BJ (cell line): ENCODE measurements around the gene SIGMAR1. TPM values are rescaled to one million over a fixed set of nuclear protein-coding genes. Genes with fewer than 3 reads are reported as not detected.
A peak's percentile ranks its signal among the peaks of the same experiment; 100 is the strongest.

Experiments
- CTCF ChIA-PET: fragments of 350-600 bp; formaldehyde crosslinking; extraction: SDS; loops from one replicate; lab custom pipeline; 2021; ENCODE audit warnings: antibody characterized with exemption, inconsistent platforms; lab: Yijun Ruan, JAX
- POLR2A ChIA-PET: fragments of 300-600 bp; sonication (Branson Sonifier 250); formaldehyde crosslinking; extraction: SDS; loops from one replicate; lab custom pipeline; 2021; ENCODE audit warnings: antibody characterized with exemption; lab: Charles Lee
- DNase-seq: peaks from one replicate; pipeline ENCODE4 v3.0.0-alpha.2; 2011; ENCODE audit warnings: low read depth
- H3K27me3 ChIP-seq: 2 replicates; pipeline ENCODE4 v1.6.0; 2011; ENCODE audit warnings: low read length; ENCODE audit not compliant: control insufficient read depth, insufficient read depth
- H3K36me3 ChIP-seq: 2 replicates; pipeline ENCODE4 v1.5.1; 2011; ENCODE audit warnings: low read length; ENCODE audit not compliant: control insufficient read depth, insufficient read depth
- H3K4me3 ChIP-seq: 2 replicates; pipeline ENCODE4 v1.5.1; 2011; ENCODE audit warnings: low read depth, mild to moderate bottlenecking, control low read depth, low read length
- CTCF ChIP-seq: IDR thresholded peaks from 2 replicates; pipeline ENCODE4 v1.5.1; 2011; ENCODE audit warnings: low read depth, mild to moderate bottlenecking, control low read depth, inconsistent platforms, low read length, moderate library complexity; ENCODE audit not compliant: insufficient read depth
- polyA plus RNA-seq: library from polyadenylated mRNA; depleted of rRNA; stranded (reverse); fragments of >200 nt; gene quantifications from 2 replicates; pipeline ENCODE4 v1.2.3, GENCODE V29; 2011

Gene SIGMAR1
- polyA plus RNA-seq, 1 experiment, result 95.5 TPM

GRCh38 chr9:34603610-34604231 lies 33.9 kb downstream of the SIGMAR1 start:
- DNase-seq, result no peak
- Histone ChIP-seq H3K27me3 (peaks cover 4% of the 10 kb centered on the region), H3K4me3 (no peak overlapping the region), H3K36me3 (no peaks in the 10 kb centered on the region)
- CTCF ChIA-PET, result interaction anchor here (0.6 to 4.2 kb wide), 38 partner anchors 8 to 270 kb away, joined by 3 to 40 read pairs (median 4); partner anchors contain the start of genes CNTFR, DCTN3 and RPP25L
- peak; percentile 88 for TF ChIP-seq CTCF
- POLR2A ChIA-PET, result no interaction called here

GRCh38 chr9:34601937-34602573 lies 35.5 kb downstream of the SIGMAR1 start:
- H3K27me3 ChIP-seq, result peaks cover 4% of the 10 kb centered on the region
- no peak for TF ChIP-seq CTCF
- CTCF ChIA-PET, result interaction anchor here (1.0 to 4.2 kb wide), 12 partner anchors 7 to 55 kb away, joined by 3 to 40 read pairs (median 14); partner anchors contain the start of genes ARID3C, DCTN3, GALT and RPP25L
- DNase-seq, result no peak
- H3K4me3 ChIP-seq, result no peak overlapping the region
- POLR2A ChIA-PET, result no interaction called here
- no peaks in the 10 kb centered on the region for H3K36me3 ChIP-seq

- POLR2A ChIA-PET, result no interaction called here
- Histone ChIP-seq H3K27me3 (peaks cover 4% of the 10 kb centered on the region), H3K4me3 (no peak overlapping the region), H3K36me3 (no peaks in the 10 kb centered on the region)
- CTCF ChIA-PET, result interaction anchor here (0.8 to 4.5 kb wide), 5 partner anchors 9 to 99 kb away, joined by 3 to 30 read pairs (median 5); no protein-coding TSS in a partner anchor
- DNase-seq, result no peak
- TF ChIP-seq CTCF, result no peak
These were observed 36.7 kb downstream of the SIGMAR1 start for GRCh38 chr9:34600908-34601307.

GRCh38 chr9:34599546-34599945 lies 38.0 kb downstream of the SIGMAR1 start:
- H3K27me3 ChIP-seq, result peaks cover 1% of the 10 kb centered on the region
- ChIA-PET POLR2A (no interaction called here), CTCF (interaction anchor here (1.0 to 4.5 kb wide), 3 partner anchors 23 to 196 kb away, joined by 4 to 30 read pairs (median 5); no protein-coding TSS in a partner anchor)
- no peak for TF ChIP-seq CTCF
- no peak for DNase-seq
- no peak overlapping the region for H3K4me3 ChIP-seq
- no peaks in the 10 kb centered on the region for H3K36me3 ChIP-seq

GRCh38 chr9:34594177-34594576 lies 43.4 kb downstream of the SIGMAR1 start:
- ChIA-PET POLR2A (no interaction called here), CTCF (interaction anchor here (0.6 to 6.0 kb wide), 6 partner anchors 9 to 190 kb away, joined by 3 to 119 read pairs (median 11); no protein-coding TSS in a partner anchor)
- no peak for TF ChIP-seq CTCF
- Histone ChIP-seq H3K36me3 (no peaks in the 10 kb centered on the region), H3K4me3 (no peak overlapping the region), H3K27me3 (peaks cover 28% of the 10 kb centered on the region)
- no peak for DNase-seq
